H1 (cell line): ENCODE measurements around the gene COL6A2. TPM values are rescaled to one million over a fixed set of nuclear protein-coding genes. Genes with fewer than 3 reads are reported as not detected.

Experiments used
- CTCF ChIA-PET: fragments of 300-600 bp; sonication (Branson Sonifier 250); formaldehyde crosslinking; loops from one replicate; lab custom pipeline; 2021; ENCODE audit not compliant: partially characterized antibody; lab: Charles Lee
- POLR2A ChIA-PET: fragments of 300-600 bp; sonication (Branson Sonifier 250); formaldehyde crosslinking; loops from one replicate; lab custom pipeline; 2021; ENCODE audit warnings: inconsistent platforms; ENCODE audit not compliant: partially characterized antibody; lab: Charles Lee
- DNase-seq, 2 experiments: peaks; one replicate each; pipeline versions ENCODE4 v3.0.0 to v3.0.0-alpha.2; 2010 to 2022; ENCODE audit warnings: low spot score in 2 of 2, low read depth in 1 of 2, mixed read lengths in 1 of 2
- FAIRE-seq: peaks from 2 replicates; lab custom pipeline; 2011; peaks lifted over from hg19 to GRCh38; lab: Jason Lieb, UNC
- H2AFZ ChIP-seq: 2 replicates; pipeline ENCODE4 v1.8.1; 2012; ENCODE audit warnings: low read length, inconsistent platforms
- H2AK5ac ChIP-seq: 2 replicates; pipeline ENCODE4 v1.6.1; 2013; ENCODE audit warnings: low read depth, low read length
- H2BK120ac ChIP-seq: replicated peaks from 2 replicates; pipeline ENCODE3; 2013; ENCODE audit warnings: low read depth, low read length, inconsistent platforms
- H2BK12ac ChIP-seq: 2 replicates; pipeline ENCODE4 v1.6.1; 2013; ENCODE audit warnings: low read depth, low read length
- H2BK15ac ChIP-seq: 2 replicates; pipeline ENCODE4 v1.6.1; 2013; ENCODE audit warnings: low read length
- H2BK20ac ChIP-seq: 2 replicates; pipeline ENCODE4 v1.6.1; 2013; ENCODE audit warnings: low read length
- H2BK5ac ChIP-seq: 2 replicates; pipeline ENCODE4 v1.6.1; 2013; ENCODE audit warnings: low read depth, low read length
- H3K14ac ChIP-seq: 2 replicates; pipeline ENCODE4 v1.6.1; 2013; ENCODE audit warnings: inconsistent platforms; ENCODE audit not compliant: insufficient read length
- H3K18ac ChIP-seq: 2 replicates; pipeline ENCODE4 v1.6.1; 2013; ENCODE audit warnings: low read length; ENCODE audit errors: extremely low read depth
- H3K23ac ChIP-seq: 2 replicates; pipeline ENCODE4 v1.6.1; 2013; ENCODE audit warnings: inconsistent platforms; ENCODE audit not compliant: insufficient read length
- H3K23me2 ChIP-seq: 2 replicates; pipeline ENCODE4 v1.6.1; 2013; ENCODE audit warnings: low read depth, low read length
- H3K27ac ChIP-seq: 2 replicates; pipeline ENCODE4 v1.6.1; 2011; ENCODE audit warnings: low read depth, low read length, inconsistent platforms
- H3K27me3 ChIP-seq, 4 experiments: replicated peaks in 1 of 4; 1 replicate in 1 of 4; 2 replicates in 3 of 4; pipeline versions ENCODE4 v1.6.1 to v1.8.1; 2011 to 2013; ENCODE audit warnings: low read length in 3 of 4, mild to moderate bottlenecking in 3 of 4, inconsistent platforms in 2 of 4, mixed read lengths in 2 of 4, moderate library complexity in 1 of 4; ENCODE audit not compliant: control insufficient read depth in 3 of 4, insufficient read depth in 3 of 4; ENCODE audit errors: extremely low read depth in 1 of 4
- H3K36me3 ChIP-seq, 4 experiments: 2 replicates each; pipeline versions ENCODE4 v1.6.1 to v1.8.1; 2011 to 2013; ENCODE audit warnings: mild to moderate bottlenecking in 4 of 4, low read length in 3 of 4, moderate library complexity in 2 of 4, control low read depth in 1 of 4, inconsistent platforms in 1 of 4; ENCODE audit not compliant: insufficient read depth in 4 of 4, control insufficient read depth in 2 of 4
- H3K4ac ChIP-seq: replicated peaks from 2 replicates; pipeline ENCODE3; 2013; ENCODE audit warnings: low read length, low read depth, mixed read lengths, inconsistent platforms; ENCODE audit not compliant: insufficient read length
- H3K4me1 ChIP-seq, 4 experiments: replicated peaks in 1 of 4; 1 replicate in 1 of 4; 2 replicates in 3 of 4; pipeline versions ENCODE4 v1.6.1 to v1.8.1; 2011 to 2013; ENCODE audit warnings: low read length in 3 of 4, inconsistent platforms in 2 of 4, mixed read lengths in 1 of 4; ENCODE audit not compliant: insufficient read depth in 4 of 4, control insufficient read depth in 3 of 4
- H3K4me2 ChIP-seq, 2 experiments: 2 replicates each; pipeline versions ENCODE4 v1.6.1 to v1.8.1; 2011 to 2013; ENCODE audit warnings: low read depth in 2 of 2, low read length in 2 of 2, control low read depth in 1 of 2, inconsistent platforms in 1 of 2, mild to moderate bottlenecking in 1 of 2; ENCODE audit not compliant: insufficient read depth in 1 of 2
- H3K4me3 ChIP-seq, 4 experiments: fragments of 200-600, 300-600 bp in 1 of 4; sonication (generic), shearing (Covaris generic), sonication (Bioruptor Twin) in 1 of 4; 2 replicates each; pipeline versions ENCODE4 v1.5.1 to v1.8.1; 2011 to 2016; ENCODE audit warnings: low read length in 4 of 4, low read depth in 3 of 4, control low read depth in 2 of 4, inconsistent platforms in 2 of 4, mild to moderate bottlenecking in 2 of 4, mixed read lengths in 1 of 4, moderate library complexity in 1 of 4; ENCODE audit not compliant: insufficient read depth in 2 of 4; ENCODE audit errors: extremely low read depth in 1 of 4
- H3K56ac ChIP-seq: replicated peaks from 2 replicates; pipeline ENCODE3; 2013; ENCODE audit warnings: low read depth, mild to moderate bottlenecking, mixed read lengths, low read length, inconsistent platforms; ENCODE audit not compliant: insufficient read length
- H3K79me1 ChIP-seq: 2 replicates; pipeline ENCODE4 v1.6.1; 2013; ENCODE audit warnings: low read depth, low read length, control low read depth
- H3K79me2 ChIP-seq, 2 experiments: 2 replicates each; pipeline versions ENCODE4 v1.6.1 to v1.8.1; 2012 to 2013; ENCODE audit warnings: low read length in 2 of 2, mild to moderate bottlenecking in 2 of 2, inconsistent platforms in 1 of 2; ENCODE audit not compliant: insufficient read depth in 2 of 2, control insufficient read depth in 1 of 2
- H3K9ac ChIP-seq, 4 experiments: replicated peaks in 1 of 4; 1 replicate in 1 of 4; 2 replicates in 3 of 4; pipeline versions ENCODE4 v1.6.1 to v1.8.1; 2011 to 2013; ENCODE audit warnings: low read depth in 3 of 4, low read length in 3 of 4, control low read depth in 2 of 4, mild to moderate bottlenecking in 2 of 4, moderate library complexity in 2 of 4, inconsistent platforms in 1 of 4; ENCODE audit errors: extremely low read depth in 1 of 4
- H3K9me3 ChIP-seq, 2 experiments: 2 replicates each; pipeline versions ENCODE4 v1.6.1 to v1.8.1; 2012 to 2013; ENCODE audit warnings: mild to moderate bottlenecking in 2 of 2, moderate library complexity in 2 of 2, control low read depth in 1 of 2, inconsistent platforms in 1 of 2, low read depth in 1 of 2, low read length in 1 of 2, mixed read lengths in 1 of 2; ENCODE audit not compliant: insufficient read depth in 2 of 2
- H4K20me1 ChIP-seq, 2 experiments: replicated peaks in 1 of 2; 2 replicates each; pipeline versions ENCODE3 to v1.8.1; 2011 to 2013; ENCODE audit warnings: inconsistent platforms in 2 of 2, low read length in 2 of 2, mild to moderate bottlenecking in 1 of 2; ENCODE audit not compliant: insufficient read depth in 2 of 2, control insufficient read depth in 1 of 2
- H4K5ac ChIP-seq: 2 replicates; pipeline ENCODE4 v1.6.1; 2013; ENCODE audit warnings: low read length, low read depth, mixed read lengths, inconsistent platforms; ENCODE audit not compliant: insufficient read length
- H4K8ac ChIP-seq: 2 replicates; pipeline ENCODE4 v1.8.0; 2013; ENCODE audit warnings: mild to moderate bottlenecking, moderate library complexity, low read length, inconsistent platforms; ENCODE audit not compliant: insufficient read depth; ENCODE audit errors: extremely low read depth
- H4K91ac ChIP-seq: replicated peaks from 2 replicates; pipeline ENCODE3; 2013; ENCODE audit warnings: low read length, mixed read lengths, inconsistent platforms; ENCODE audit not compliant: insufficient read length
- TAF1 ChIP-seq: IDR thresholded peaks from 2 replicates; pipeline ENCODE4 v1.6.1; 2011; ENCODE audit warnings: mild to moderate bottlenecking, low read depth, low read length
- WGBS, 2 experiments: shearing (Covaris generic) in 1 of 2; methylation state at CpG; one replicate each; pipeline versions ENCODE4 v1.1.6 to v1.1.7; 2013 to 2015; ENCODE audit warnings: low lambda C conversion rate in 2 of 2, mixed read lengths in 2 of 2, inconsistent platforms in 1 of 2, low coverage in 1 of 2, missing lambda C conversion rate in 1 of 2; ENCODE audit not compliant: insufficient replicate concordance in 2 of 2, insufficient coverage in 1 of 2, insufficient read length in 1 of 2; ENCODE audit errors: extremely low coverage in 1 of 2, missing lambda C conversion rate in 1 of 2; 5-methylcytosine and 5-hydroxymethylcytosine counted together
- polyA plus RNA-seq, 7 experiments: library from polyadenylated mRNA; depleted of rRNA in 3 of 7; stranded (reverse) in 5 of 7; unstranded in 2 of 7; fragments of >200 nt in 5 of 7; fragments of 200-250 nt in 2 of 7; gene quantifications; 1 replicate in 5 of 7; 2 replicates in 1 of 7; 4 replicates in 1 of 7; pipeline versions ENCODE4 v1.2.1 to v1.2.3, GENCODE V29; 2011 to 2013; ENCODE audit warnings: missing spikeins in 2 of 7, mixed read lengths in 2 of 7
- total RNA-seq: library from RNA; stranded (reverse); fragmentation: NEBNext Ultra II Directional; extraction: Animal tissue kit (Norgen Biotek cat#: 25700); gene quantifications from 2 replicates; pipeline ENCODE4 v1.2.1, GENCODE V29; 2021

COL6A2 gene
- total and polyA plus RNA-seq, 2 of the 8 experiments (the other 6 are each of a cell fraction or from before 2014, with no cell fraction given): 60.1 to 62.7 TPM

- peaks cover 13% of the 10 kb centered on the region; the same call in 1 of the 2 replicates for H3K23me2 ChIP-seq
- no peak overlapping the region for H3K4me3 ChIP-seq
- no peak overlapping the region for H2AFZ ChIP-seq
- no peak overlapping the region for H3K27ac ChIP-seq
- peaks cover 0 to 6% of the 10 kb centered on the region in 2 experiments for H4K20me1 ChIP-seq
- no peak overlapping the region for H3K4ac ChIP-seq
- H4K8ac ChIP-seq: no peak overlapping the region
- peaks cover 19 to 33% of the 10 kb centered on the region in 2 experiments for H3K9me3 ChIP-seq
- no peaks in the 10 kb centered on the region for H3K79me2 ChIP-seq
- peaks cover 0 to 4% (median 0%) of the 10 kb centered on the region in 4 experiments; a peak in 1 of 7 replicates for H3K4me1 ChIP-seq
- H3K79me1 ChIP-seq: no peaks in the 10 kb centered on the region
- no peak overlapping the region for H2BK12ac ChIP-seq
- FAIRE-seq (no peak), DNase-seq (no peak)
- no peak overlapping the region for H4K5ac ChIP-seq
- no peak overlapping the region for H3K23ac ChIP-seq
- H3K14ac ChIP-seq: no peak overlapping the region
- H3K36me3 ChIP-seq: no peaks in the 10 kb centered on the region
- no peak overlapping the region for H3K56ac ChIP-seq
- H2BK5ac ChIP-seq: no peak overlapping the region
- H3K18ac ChIP-seq: no peak overlapping the region
- no peak overlapping the region for H4K91ac ChIP-seq
- no peak overlapping the region for H3K4me2 ChIP-seq
- no peak overlapping the region for H3K9ac ChIP-seq
- ChIA-PET CTCF (interaction anchor here (0.6 to 1.4 kb wide), 4 partner anchors 51 to 1825 kb away, joined by 3 to 6 read pairs (median 3); no protein-coding TSS in a partner anchor), POLR2A (no interaction called here)
- no peak overlapping the region for H2BK20ac ChIP-seq
- peaks cover 0 to 11% (median 5%) of the 10 kb centered on the region in 4 experiments; a peak in 4 of 7 replicates for H3K27me3 ChIP-seq
- 90% methylated on average over 11 of the region's 11 CpGs; no CpG with 5 or more reads in 1 of the 2 experiments for WGBS, 2 experiments
- no peak overlapping the region for H2BK120ac ChIP-seq
- H2AK5ac ChIP-seq: no peak overlapping the region
- no peak overlapping the region for H2BK15ac ChIP-seq
- TF ChIP-seq TAF1: no peak
Measured at GRCh38 chr21:46092811-46093667, 4.9 kb upstream of the COL6A2 start.
